ENCODE measurements around the gene TMEM86B. TPM values are rescaled to one million over a fixed set of nuclear protein-coding genes. Genes with fewer than 3 reads are reported as not detected.

TMEM86B gene
- total and polyA plus RNA-seq, 2 donors (not counting 1 experiment from before 2014, with no cell fraction given): 0.34 to 1.3 TPM

DNA sequence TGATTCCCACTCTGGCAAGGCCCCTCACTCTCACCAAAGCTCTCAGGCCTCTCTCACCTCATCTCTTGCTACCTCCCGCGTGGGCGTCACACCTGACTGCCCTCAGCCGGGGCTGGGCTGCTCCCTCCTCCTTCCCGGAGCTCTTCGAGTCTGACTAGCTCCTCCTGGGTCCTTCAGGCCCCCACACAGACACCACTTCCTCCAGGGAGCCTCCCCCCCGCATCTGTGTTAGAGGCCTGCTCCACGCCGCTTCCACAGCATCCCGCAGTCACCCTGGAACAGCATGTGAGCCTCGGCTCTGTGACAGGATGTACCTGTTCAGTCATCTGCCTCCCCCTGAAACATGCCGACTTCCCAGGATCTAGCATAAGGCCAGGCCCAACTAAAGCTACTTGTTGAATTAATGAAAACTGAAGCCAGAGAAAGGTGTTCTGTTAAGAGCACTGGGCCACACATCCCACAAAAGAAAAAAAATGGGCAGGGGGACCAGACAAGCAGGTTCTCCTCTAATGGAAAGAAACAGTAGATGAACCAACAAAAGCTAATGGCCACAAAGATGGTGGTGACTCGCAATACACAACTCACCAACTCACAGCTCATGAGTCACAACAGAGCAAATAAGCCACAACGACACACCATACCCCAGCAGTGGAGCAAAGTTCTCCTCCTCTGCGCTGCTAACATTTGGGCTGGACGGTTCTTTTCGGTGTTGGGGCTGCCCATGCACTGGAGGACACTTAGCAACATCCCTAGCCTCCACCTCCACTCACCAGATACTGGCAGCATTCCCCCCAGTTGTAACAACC, 27.3 kb upstream of the TMEM86B start:
- Histone ChIP-seq H3K79me2 (ENCODE audit: control insufficient read depth, insufficient read depth, low read length) (peaks cover 76% of the 10 kb centered on the region), H2AFZ (ENCODE audit: low read length) (no peak overlapping the region), H3K9ac (ENCODE audit: insufficient read depth, low read length) (no peak overlapping the region), H3K4me3 (replicated peaks in 1 of 4; ENCODE audit: control extremely low read depth in 1 of 4, insufficient read depth in 1 of 4, low read depth in 3 of 4, low read length in 4 of 4) (peak overlapping the region in 1 of 4 experiments; percentile 88), H3K27ac (ENCODE audit: insufficient read depth, low read length) (no peak overlapping the region), H3K9me3 (ENCODE audit: control insufficient read depth, insufficient read depth, low read depth, low read length) (no peaks in the 10 kb centered on the region), H3K36me3 (ENCODE audit: control insufficient read depth, insufficient read depth, low read length) (no peaks in the 10 kb centered on the region), H3K27me3 (ENCODE audit: control insufficient read depth, insufficient read depth, low read length) (no peaks in the 10 kb centered on the region), H3K4me1 (ENCODE audit: control insufficient read depth, extremely low read depth, insufficient read depth, low read length) (peaks cover 3% of the 10 kb centered on the region), H3K4me2 (ENCODE audit: extremely low read depth, insufficient read depth, low read length) (peak overlapping the region; percentile 23), H4K20me1 (ENCODE audit: control insufficient read depth, extremely low read depth, insufficient read depth, low read length) (no peaks in the 10 kb centered on the region)
- peak in 1 of 2 donors; percentile 39 for DNase-seq (ENCODE audit: low read depth in 2 of 2)
- TF ChIP-seq EZH2 (IDR thresholded peaks at IDR 0.05; ENCODE audit: low read length, missing control alignments): no peak
- TF ChIP-seq, protein P1, sequence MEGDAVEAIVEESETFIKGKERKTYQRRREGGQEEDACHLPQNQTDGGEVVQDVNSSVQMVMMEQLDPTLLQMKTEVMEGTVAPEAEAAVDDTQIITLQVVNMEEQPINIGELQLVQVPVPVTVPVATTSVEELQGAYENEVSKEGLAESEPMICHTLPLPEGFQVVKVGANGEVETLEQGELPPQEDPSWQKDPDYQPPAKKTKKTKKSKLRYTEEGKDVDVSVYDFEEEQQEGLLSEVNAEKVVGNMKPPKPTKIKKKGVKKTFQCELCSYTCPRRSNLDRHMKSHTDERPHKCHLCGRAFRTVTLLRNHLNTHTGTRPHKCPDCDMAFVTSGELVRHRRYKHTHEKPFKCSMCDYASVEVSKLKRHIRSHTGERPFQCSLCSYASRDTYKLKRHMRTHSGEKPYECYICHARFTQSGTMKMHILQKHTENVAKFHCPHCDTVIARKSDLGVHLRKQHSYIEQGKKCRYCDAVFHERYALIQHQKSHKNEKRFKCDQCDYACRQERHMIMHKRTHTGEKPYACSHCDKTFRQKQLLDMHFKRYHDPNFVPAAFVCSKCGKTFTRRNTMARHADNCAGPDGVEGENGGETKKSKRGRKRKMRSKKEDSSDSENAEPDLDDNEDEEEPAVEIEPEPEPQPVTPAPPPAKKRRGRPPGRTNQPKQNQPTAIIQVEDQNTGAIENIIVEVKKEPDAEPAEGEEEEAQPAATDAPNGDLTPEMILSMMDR (conservative IDR thresholded peaks at IDR 0.05 in 1 of 2, IDR thresholded peaks at IDR 0.05 in 1 of 2; ENCODE audit: low read depth in 1 of 2, low read length in 2 of 2): no peak

DNA sequence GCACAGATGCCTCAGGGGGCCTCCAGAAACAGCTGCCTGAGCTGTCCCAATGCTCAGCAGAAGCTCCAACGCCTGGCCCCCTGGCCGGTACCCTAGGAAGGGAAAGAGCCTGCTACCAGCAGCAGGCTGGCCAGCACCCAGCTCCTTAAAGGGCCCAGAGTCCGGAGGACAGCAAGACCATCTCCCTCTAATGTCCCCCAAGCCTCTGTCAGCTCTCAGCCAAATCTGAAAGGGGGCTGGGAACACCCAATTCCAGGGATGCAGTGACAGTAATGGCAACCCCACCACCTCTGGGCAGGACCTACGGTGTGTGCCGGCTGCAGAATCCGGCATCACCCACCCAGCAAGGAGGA, 26.0 kb upstream of the TMEM86B start:
- Histone ChIP-seq H3K4me3 (replicated peaks in 1 of 4; ENCODE audit: control extremely low read depth in 1 of 4, insufficient read depth in 1 of 4, low read depth in 3 of 4, low read length in 4 of 4) (no peak overlapping the region), H3K79me2 (ENCODE audit: control insufficient read depth, insufficient read depth, low read length) (peaks cover 89% of the 10 kb centered on the region), H3K27me3 (ENCODE audit: control insufficient read depth, insufficient read depth, low read length) (no peaks in the 10 kb centered on the region), H3K36me3 (ENCODE audit: control insufficient read depth, insufficient read depth, low read length) (no peaks in the 10 kb centered on the region), H4K20me1 (ENCODE audit: control insufficient read depth, extremely low read depth, insufficient read depth, low read length) (no peaks in the 10 kb centered on the region), H3K27ac (ENCODE audit: insufficient read depth, low read length) (no peak overlapping the region), H3K4me2 (ENCODE audit: extremely low read depth, insufficient read depth, low read length) (no peak overlapping the region), H2AFZ (ENCODE audit: low read length) (no peak overlapping the region), H3K9ac (ENCODE audit: insufficient read depth, low read length) (no peak overlapping the region), H3K4me1 (ENCODE audit: control insufficient read depth, extremely low read depth, insufficient read depth, low read length) (peaks cover 3% of the 10 kb centered on the region), H3K9me3 (ENCODE audit: control insufficient read depth, insufficient read depth, low read depth, low read length) (no peaks in the 10 kb centered on the region)
- TF ChIP-seq EZH2 (IDR thresholded peaks at IDR 0.05; ENCODE audit: low read length, missing control alignments): no peak
- TF ChIP-seq, protein P1 (conservative IDR thresholded peaks at IDR 0.05 in 1 of 2, IDR thresholded peaks at IDR 0.05 in 1 of 2; ENCODE audit: low read depth in 1 of 2, low read length in 2 of 2): no peak
- no peak for DNase-seq (ENCODE audit: low read depth in 2 of 2)

DNA sequence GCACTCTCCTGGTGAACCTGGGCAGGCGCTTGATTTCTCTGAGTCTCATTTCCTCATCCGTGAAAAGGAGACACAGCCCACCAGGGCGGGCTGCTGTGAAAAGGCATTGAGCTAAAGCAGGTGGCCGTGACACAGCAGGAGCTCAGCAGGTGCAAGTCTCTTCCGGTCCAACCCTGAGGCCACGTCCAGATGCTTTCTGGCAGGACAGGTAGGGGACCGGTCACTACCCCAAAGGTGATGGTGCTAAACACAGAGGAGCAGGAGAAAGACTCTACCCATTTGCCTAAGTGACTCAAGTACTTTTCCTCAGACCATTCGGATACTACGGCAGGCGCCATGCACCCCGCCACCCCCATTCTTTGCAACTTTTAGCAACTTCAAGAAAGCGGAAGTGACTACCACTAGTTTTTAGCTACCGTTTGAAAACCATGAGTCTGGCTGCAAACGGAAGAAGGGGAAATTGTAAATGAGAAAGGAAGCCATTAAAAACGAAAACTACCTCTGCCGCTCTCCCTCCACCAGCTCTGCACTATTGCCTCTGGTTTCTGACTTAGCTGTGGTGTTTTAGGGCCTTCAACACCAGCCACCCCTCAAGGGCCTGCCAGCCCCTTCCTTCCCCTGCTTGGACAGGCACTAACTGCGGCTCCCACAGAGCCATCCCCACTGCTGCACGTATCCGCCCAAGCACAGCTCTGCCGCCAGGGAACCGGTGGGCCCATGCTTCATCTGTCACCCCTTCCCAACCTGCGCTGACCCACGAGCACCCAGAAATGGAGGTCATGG, 25.5 kb upstream of the TMEM86B start:
- no peaks in the 10 kb centered on the region for H3K36me3 ChIP-seq (ENCODE audit: control insufficient read depth, insufficient read depth, low read length)
- H3K27me3 ChIP-seq (ENCODE audit: control insufficient read depth, insufficient read depth, low read length): no peaks in the 10 kb centered on the region
- no peaks in the 10 kb centered on the region for H4K20me1 ChIP-seq (ENCODE audit: control insufficient read depth, extremely low read depth, insufficient read depth, low read length)
- no peak for DNase-seq (ENCODE audit: low read depth in 2 of 2)
- no peak overlapping the region for H3K4me2 ChIP-seq (ENCODE audit: extremely low read depth, insufficient read depth, low read length)
- H3K27ac ChIP-seq (ENCODE audit: insufficient read depth, low read length): no peak overlapping the region
- H2AFZ ChIP-seq (ENCODE audit: low read length): no peak overlapping the region
- H3K9me3 ChIP-seq (ENCODE audit: control insufficient read depth, insufficient read depth, low read depth, low read length): no peaks in the 10 kb centered on the region
- H3K4me1 ChIP-seq (ENCODE audit: control insufficient read depth, extremely low read depth, insufficient read depth, low read length): peaks cover 3% of the 10 kb centered on the region
- no peak overlapping the region for H3K9ac ChIP-seq (ENCODE audit: insufficient read depth, low read length)
- no peak for TF ChIP-seq EZH2 (IDR thresholded peaks at IDR 0.05; ENCODE audit: low read length, missing control alignments)
- TF ChIP-seq, protein P1 (conservative IDR thresholded peaks at IDR 0.05 in 1 of 2, IDR thresholded peaks at IDR 0.05 in 1 of 2; ENCODE audit: low read depth in 1 of 2, low read length in 2 of 2): no peak
- H3K79me2 ChIP-seq (ENCODE audit: control insufficient read depth, insufficient read depth, low read length): peaks cover 93% of the 10 kb centered on the region
- H3K4me3 ChIP-seq (replicated peaks in 1 of 4; ENCODE audit: control extremely low read depth in 1 of 4, insufficient read depth in 1 of 4, low read depth in 3 of 4, low read length in 4 of 4): no peak overlapping the region

All from fibroblast of lung (primary cell).